ENCODE results near the gene DSTN.

DSTN gene

GRCh38 chr20:17624070-17624469 lies 54.2 kb downstream of the DSTN start:
- DNase-seq (ENCODE audit: low read depth in 2 of 2) = no peak

GRCh38 chr20:17624551-17625245 lies 54.8 kb downstream of the DSTN start:
- no peak for DNase-seq (ENCODE audit: low read depth in 2 of 2)

- DNase-seq (ENCODE audit: low read depth in 2 of 2) = no peak
These were observed 55.6 kb downstream of the DSTN start for GRCh38 chr20:17625246-17626051.

DNA sequence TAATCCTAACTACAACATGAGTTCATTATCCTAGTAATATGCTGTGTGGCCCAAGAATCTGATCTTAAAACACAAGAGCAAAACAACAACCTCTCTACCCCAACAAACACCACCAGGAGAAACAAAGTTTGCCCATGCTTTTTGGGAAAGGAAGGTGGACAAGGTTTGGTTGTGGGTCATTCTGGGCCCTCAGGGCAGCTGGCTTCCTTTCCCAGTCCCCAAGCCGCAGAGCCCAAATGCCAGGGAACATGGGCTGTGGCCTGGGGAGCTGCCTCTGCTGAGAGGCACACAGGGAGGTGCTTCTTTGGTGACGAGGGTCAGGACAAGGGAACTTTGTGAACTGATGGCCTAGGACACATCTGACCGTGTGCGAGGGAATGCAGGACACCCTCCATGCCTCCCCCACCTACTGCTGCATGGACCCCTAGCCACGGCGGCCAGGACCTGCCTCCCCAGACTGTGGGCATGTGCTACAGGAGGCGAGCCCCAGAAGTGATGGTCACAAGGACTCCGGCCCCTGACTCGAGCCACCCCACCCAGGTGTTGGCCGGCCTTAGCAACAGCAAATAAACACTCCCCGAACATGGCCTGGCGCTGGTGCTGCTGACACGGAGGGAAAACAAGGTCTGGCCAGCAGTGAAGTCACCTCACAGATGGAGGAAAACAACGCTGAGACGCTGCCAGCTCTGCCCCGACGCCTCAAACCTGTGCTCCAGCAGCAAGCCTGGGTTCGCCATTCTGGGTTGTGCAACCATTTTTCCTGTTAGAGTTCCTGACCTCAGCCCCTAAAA lies 56.5 kb downstream of the DSTN start:
- no peak for DNase-seq (ENCODE audit: low read depth in 2 of 2)

- no peak for DNase-seq (ENCODE audit: low read depth in 2 of 2)
These were observed 57.5 kb downstream of the DSTN start for GRCh38 chr20:17627101-17627955.

DNA sequence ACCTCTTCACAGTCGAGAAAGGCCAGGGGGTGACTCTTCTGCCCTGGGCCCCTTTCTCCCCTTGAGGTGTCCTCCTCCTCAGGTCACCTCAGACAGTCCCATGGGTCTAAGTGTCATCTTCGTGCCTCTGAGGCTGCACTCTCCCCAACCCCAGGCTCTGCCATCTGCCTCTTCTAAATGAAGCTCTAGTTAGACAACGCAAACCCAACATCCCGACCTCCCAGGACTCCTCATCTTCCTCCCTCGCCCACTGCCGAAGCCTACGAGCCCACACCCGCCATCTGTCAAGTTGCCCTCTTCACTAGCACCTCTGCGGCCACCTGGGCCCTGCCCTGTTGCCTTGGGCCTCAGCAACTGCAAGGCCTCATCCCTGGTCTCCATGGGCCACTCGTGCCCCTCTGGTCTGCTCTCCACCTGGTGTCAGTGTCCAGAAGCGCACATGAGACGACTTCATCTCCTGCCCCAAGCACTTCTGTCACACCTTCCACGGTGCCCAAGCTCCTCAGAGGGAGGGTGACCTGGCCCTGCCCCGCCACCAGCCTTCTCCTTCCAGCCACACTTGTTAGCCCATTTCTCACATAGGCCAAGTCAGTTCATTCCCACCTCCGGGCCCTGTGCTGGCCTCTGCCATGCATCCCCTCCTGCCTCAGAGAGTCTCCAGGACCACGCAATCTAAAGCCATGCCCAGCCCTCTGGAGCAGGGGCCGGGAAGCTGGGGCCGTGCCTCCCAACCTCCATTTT lies 58.4 kb downstream of the DSTN start:
- no peak for DNase-seq (ENCODE audit: low read depth in 2 of 2)

DNA sequence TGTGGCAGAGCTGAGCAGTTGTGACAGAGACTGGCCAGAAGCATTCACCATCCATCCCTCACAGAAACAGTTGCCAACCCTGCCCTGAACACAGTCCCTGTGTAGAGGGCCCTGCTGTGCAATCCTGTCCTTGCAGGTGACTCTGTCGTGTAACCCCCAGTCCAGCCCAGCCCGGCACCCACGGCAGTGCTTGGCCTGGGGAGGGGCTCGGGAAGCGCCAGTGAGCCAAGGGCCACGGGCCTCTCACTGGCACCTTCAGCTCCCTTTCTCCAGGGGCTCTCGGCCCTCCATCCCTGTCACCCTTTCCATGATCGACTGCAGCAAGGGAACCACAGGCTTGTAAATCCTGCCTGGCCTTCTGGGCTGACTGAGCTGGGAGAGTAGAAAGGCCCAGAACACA lies 59.1 kb downstream of the DSTN start:
- no peak for DNase-seq (ENCODE audit: low read depth in 2 of 2)

- DNase-seq (ENCODE audit: low read depth in 2 of 2) = no peak
These were observed 59.8 kb downstream of the DSTN start for GRCh38 chr20:17629678-17630089.

GRCh38 chr20:17630151-17630805 lies 60.4 kb downstream of the DSTN start:
- DNase-seq (ENCODE audit: low read depth in 2 of 2) = no peak

GRCh38 chr20:17630806-17631195 lies 60.9 kb downstream of the DSTN start:
- DNase-seq (ENCODE audit: low read depth in 2 of 2) = no peak

GRCh38 chr20:17631576-17632319 lies 61.9 kb downstream of the DSTN start:
- DNase-seq (ENCODE audit: low read depth in 2 of 2) = no peak

DNA sequence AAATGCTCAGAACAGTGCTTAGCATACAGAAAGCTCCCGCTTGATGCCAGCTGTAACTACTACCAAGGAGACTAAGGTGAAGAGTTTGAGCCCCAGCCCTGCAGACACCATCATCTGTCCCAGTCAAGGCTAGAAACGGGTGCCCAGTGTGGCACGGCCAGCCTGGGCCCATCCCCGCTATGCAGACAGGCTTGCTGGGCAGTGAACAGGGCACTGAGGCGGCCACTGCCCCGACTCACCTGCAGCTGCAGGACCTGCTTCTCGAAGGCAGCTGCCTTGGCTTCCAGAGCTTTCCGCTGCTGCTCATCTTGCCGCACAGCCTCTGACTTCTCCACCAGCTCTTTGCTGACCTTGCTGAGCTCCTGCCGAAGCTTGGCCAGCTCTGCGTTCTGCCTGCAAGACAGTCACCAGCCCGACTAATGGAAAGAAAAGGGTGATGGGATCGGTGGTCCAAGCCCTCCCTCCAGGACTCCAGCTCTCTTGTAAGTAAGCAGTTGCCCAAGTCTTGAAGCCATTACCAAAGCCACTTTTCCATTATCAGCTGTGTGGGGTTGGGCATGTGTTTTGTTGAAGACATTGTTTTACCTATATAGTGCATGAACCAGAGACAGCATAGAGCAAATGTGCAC lies 63.5 kb downstream of the DSTN start:
- DNase-seq (ENCODE audit: low read depth in 2 of 2) = no peak

DNA sequence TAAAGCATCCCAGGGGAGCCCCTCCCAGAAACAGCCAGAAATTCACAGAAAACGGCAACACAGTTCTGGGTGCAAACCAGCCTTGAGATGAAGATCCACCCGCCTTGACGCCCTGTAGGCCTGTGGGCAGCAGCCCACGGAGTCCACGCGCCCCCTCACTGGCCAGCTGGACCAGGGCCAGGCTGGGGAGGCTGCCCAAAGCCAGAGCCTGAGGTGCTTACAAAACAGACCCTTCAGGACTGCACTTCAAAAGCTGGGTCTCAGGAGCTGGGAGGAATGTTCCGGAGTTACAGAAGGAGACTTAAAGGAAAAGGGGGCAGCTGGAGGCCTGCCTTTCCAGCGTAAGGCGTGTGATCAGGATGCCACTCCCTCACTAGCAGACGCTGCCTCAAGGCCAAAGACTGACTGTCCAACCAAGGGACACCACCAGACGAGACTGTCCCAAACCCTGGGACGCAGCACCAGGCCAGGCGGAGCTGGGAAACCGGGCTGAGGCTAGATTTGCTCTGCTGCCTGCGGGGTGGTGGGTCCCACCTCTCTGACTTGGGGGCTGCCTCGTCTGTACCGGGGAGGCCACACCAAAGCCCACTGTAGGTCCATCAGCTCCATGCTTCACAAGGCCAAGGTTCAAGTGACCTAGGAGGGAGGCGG lies 64.1 kb downstream of the DSTN start:
- no peak for DNase-seq (ENCODE audit: low read depth in 2 of 2)

- no peak for DNase-seq (ENCODE audit: low read depth in 2 of 2)
These were observed 64.9 kb downstream of the DSTN start for GRCh38 chr20:17634661-17635331.

DNA sequence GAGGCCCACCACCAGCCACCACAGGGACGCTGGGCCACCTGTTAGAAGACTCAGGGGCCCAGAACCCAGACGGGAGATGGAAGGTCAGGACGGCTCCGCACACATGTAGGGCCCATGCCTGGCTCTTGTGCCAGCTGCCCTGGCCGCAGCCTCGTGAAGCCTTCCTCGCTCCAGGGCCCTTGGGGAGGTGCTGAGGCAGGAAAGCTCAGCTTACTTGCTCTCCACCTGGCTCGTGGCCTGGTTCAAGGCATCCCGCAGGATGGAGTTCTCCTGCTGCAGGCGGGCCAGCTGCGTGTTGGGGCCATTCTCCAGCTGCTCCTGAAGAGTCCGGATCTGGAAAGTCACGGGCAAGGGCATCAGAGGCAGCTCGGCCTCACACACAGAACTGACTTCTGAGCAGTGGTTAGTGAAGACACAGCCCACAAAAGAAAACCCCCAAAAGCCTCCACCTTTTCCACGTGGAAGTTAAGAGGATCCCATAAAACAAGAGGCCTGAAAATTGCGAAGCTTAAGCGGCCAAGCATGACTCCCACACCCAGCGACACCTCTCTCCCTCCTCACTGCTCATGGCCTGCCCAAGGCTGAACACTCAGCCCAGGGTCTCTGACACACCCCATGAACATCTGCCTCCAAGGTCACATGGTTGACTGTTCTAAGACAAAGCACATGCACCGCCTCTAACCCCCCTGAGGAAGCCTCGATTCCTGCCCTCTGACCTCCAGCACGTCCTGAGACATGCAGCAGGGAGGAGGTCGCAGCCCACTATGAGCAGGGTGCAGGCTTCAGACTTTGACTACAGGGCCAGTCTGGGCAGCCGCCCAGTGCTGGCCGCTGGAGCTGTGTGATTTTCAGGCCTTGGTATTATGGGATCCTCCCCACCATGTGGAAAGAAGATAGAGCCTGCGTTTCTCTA lies 65.7 kb downstream of the DSTN start:
- no peak for DNase-seq (ENCODE audit: low read depth in 2 of 2)

DNA sequence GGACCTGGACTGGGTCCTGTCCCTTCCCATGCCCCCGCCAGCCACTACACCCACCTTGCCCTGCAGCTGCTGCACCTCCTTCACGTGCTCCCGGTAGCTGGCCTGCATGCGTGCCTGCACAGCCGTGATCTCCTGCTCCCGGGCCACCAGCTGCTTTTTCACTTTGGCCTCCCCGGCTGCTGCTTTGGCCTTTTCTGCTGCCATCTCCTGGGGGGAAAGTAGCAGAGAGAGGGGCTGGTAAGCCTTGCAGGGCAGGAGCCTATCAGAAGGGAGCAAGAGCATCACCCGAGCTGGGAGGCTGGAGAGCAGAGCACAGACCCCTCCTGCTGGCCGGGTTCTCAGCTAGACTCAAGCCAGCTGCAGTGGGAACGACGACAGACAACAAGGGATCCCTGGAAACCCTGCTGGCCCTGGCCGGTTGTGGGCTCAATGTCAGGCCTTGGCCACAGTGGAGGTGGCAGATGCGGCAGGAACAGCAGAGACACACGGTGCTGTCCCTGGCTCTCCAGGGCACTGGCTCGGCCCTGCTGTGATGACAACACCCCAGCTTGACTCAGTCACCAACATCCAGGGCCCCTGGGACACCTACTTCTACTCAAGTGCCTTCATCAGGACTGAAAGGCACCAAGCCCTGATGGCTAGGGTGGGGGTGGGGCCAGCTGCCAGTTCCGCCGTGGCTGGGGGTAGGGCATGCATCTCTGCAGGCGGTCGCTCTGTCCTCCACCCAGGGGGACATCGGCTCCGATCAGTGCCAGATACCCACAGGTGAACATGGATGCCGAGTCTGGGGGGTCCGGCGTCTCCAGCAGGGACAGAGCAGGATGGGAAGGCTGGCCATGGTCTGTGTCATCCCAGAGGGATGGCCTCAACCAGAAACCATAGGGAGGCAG lies 66.9 kb downstream of the DSTN start:
- DNase-seq (ENCODE audit: low read depth in 2 of 2) = no peak
